ENCODE results near the gene TP73.

TP73 gene

GRCh38 chr1:3750741-3751140 is 98.4 kb downstream of the TP73 start:
- Histone ChIP-seq H3K36me3 (ENCODE audit: control insufficient read depth, low read length) (no peaks in the 10 kb centered on the region), H3K9me3 (ENCODE audit: control insufficient read depth, insufficient read depth, low read length) (no peaks in the 10 kb centered on the region), H3K27me3 (ENCODE audit: control insufficient read depth, low read length) (peaks cover 9% of the 10 kb centered on the region; the same call in 1 of the 2 replicates), H3K27ac (ENCODE audit: low read depth, low read length) (no peak overlapping the region), H3K4me2 (ENCODE audit: low read length) (no peak overlapping the region), H3K4me1 (ENCODE audit: control insufficient read depth, low read length) (peaks cover 10% of the 10 kb centered on the region; the same call in 1 of the 2 replicates), H3K79me2 (ENCODE audit: control insufficient read depth, low read length) (no peaks in the 10 kb centered on the region), H3K9me2 (replicated peaks; ENCODE audit: control insufficient read depth, low read length) (no peaks in the 10 kb centered on the region), H4K20me1 (ENCODE audit: control insufficient read depth, insufficient read depth, low read depth, low read length) (peaks cover 3% of the 10 kb centered on the region; the same call in 1 of the 2 replicates), H3F3A (ENCODE audit: control insufficient read depth, insufficient read depth) (no peaks in the 10 kb centered on the region), H3K4me3 (ENCODE audit: low read length) (no peak overlapping the region)
- TF ChIP-seq CTCF (IDR thresholded peaks at IDR 0.05; ENCODE audit: low read depth, low read length, poor library complexity, severe bottlenecking) (no peak), EZH2phosphoT487 (IDR thresholded peaks at IDR 0.05; ENCODE audit: borderline replicate concordance, low read length) (no peak)

GRCh38 chr1:3752400-3752945 is 100.2 kb downstream of the TP73 start, which contains the start of gene CCDC27:
Gene CCDC27 (plus strand): TSS chr1:3752450. CDS start chr1:3752482, 32 bp downstream.
- Histone ChIP-seq H3K9me3 (ENCODE audit: control insufficient read depth, insufficient read depth, low read length) (no peaks in the 10 kb centered on the region), H3K4me3 (ENCODE audit: low read length) (no peak within 1 kb of the TSS), H3K27ac (ENCODE audit: low read depth, low read length) (no peak within 1 kb of the TSS), H3K27me3 (ENCODE audit: control insufficient read depth, low read length) (peaks cover 9% of the 10 kb centered on the region; the same call in 1 of the 2 replicates), H3K4me2 (ENCODE audit: low read length) (no peak within 1 kb of the TSS), H4K20me1 (ENCODE audit: control insufficient read depth, insufficient read depth, low read depth, low read length) (no peaks in the 10 kb centered on the region), H3K9me2 (replicated peaks; ENCODE audit: control insufficient read depth, low read length) (no peaks in the 10 kb centered on the region), H3K4me1 (ENCODE audit: control insufficient read depth, low read length) (peaks cover 3% of the 10 kb centered on the region; the same call in 1 of the 2 replicates), H3K36me3 (ENCODE audit: control insufficient read depth, low read length) (no peaks in the 10 kb centered on the region), H3F3A (ENCODE audit: control insufficient read depth, insufficient read depth) (no peaks in the 10 kb centered on the region), H3K79me2 (ENCODE audit: control insufficient read depth, low read length) (no peaks in the 10 kb centered on the region)
- no peak for TF ChIP-seq EZH2phosphoT487 (IDR thresholded peaks at IDR 0.05; ENCODE audit: borderline replicate concordance, low read length)
- TF ChIP-seq CTCF (IDR thresholded peaks at IDR 0.05; ENCODE audit: low read depth, low read length, poor library complexity, severe bottlenecking): no peak

- no peaks in the 10 kb centered on the region for H4K20me1 ChIP-seq (ENCODE audit: control insufficient read depth, insufficient read depth, low read depth, low read length)
- no peak overlapping the region for H3K4me3 ChIP-seq (ENCODE audit: low read length)
- no peaks in the 10 kb centered on the region for H3K36me3 ChIP-seq (ENCODE audit: control insufficient read depth, low read length)
- H3K9me2 ChIP-seq (replicated peaks; ENCODE audit: control insufficient read depth, low read length): no peaks in the 10 kb centered on the region
- no peaks in the 10 kb centered on the region for H3K9me3 ChIP-seq (ENCODE audit: control insufficient read depth, insufficient read depth, low read length)
- H3K27me3 ChIP-seq (ENCODE audit: control insufficient read depth, low read length): peaks cover 9% of the 10 kb centered on the region; the same call in 1 of the 2 replicates
- H3K4me2 ChIP-seq (ENCODE audit: low read length): no peak overlapping the region
- H3K79me2 ChIP-seq (ENCODE audit: control insufficient read depth, low read length): no peaks in the 10 kb centered on the region
- no peak overlapping the region for H3K27ac ChIP-seq (ENCODE audit: low read depth, low read length)
- no peak for TF ChIP-seq EZH2phosphoT487 (IDR thresholded peaks at IDR 0.05; ENCODE audit: borderline replicate concordance, low read length)
- TF ChIP-seq CTCF (IDR thresholded peaks at IDR 0.05; ENCODE audit: low read depth, low read length, poor library complexity, severe bottlenecking): no peak
- no peaks in the 10 kb centered on the region for H3F3A ChIP-seq (ENCODE audit: control insufficient read depth, insufficient read depth)
- H3K4me1 ChIP-seq (ENCODE audit: control insufficient read depth, low read length): no peaks in the 10 kb centered on the region
These were observed 101.5 kb downstream of the TP73 start for GRCh38 chr1:3753656-3754454.

Measured in DOHH2 (cell line).